NCI-H345 treated with DMSO at 0.1 percent for 48 hours (cell line): ENCODE measurements around the gene FLT3.
"Not testable (repeated sequence)": the region's sequence is repeated elsewhere in the genome, so short reads cannot be mapped to it uniquely, and the experiment has no call there.

Experiments
- DNase-seq: peaks from one replicate; lab custom pipeline; 2025; ENCODE audit not compliant: unreplicated experiment; lab: John Stamatoyannopoulos, UW

FLT3 gene

DNA sequence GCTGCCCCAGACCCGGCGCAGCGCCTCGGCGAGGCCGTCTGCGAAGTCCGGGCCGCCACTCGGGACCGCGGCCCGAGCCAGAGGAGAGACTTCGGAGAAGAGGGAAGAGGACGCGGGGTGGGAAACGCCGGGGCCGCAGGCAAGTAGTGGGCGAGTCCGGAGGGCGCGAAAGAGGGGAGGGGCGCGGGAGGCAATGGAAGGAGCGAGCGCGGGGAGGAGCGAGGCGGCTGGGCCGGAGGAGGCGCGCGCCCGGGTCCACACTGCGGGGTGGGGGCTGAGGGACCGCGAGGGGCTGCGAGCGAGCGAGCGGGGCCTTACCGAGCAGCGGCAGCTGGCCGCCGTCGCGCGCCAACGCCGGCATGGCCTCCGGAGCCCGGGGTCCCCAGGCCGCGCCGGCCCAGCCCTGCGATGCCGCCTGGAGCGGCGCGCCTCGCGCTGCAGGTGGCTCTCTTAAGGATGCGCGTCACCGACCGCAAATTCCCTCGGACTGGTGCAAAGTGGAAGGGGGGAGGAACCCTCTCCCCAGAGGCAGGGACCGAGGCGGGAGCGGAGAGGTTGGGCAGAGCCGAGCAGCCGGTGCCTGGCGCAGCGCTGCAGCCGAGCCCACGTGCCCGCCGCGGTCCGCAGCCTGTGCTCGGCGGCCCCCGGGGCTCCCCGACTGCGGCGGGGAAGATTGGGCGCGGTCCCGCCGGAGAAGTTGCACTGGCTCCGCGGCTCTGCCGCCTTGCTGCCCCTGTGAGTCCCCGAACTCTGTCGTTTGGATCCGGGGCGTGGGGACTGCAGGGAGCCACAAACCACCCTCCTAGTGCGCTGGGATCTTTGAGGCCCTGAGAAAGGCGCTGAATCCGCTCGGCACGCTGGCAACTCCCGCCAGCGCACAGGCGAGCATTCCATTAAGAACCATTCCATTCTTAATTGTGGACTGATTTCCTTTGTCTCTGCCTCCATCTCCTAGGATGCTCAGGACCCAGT, at the start of gene FLT3:
TSS of gene FLT3 (minus strand) at position 427 of the 972 bp plus-strand sequence. CDS start at position 361, 66 bp downstream.
- peak; percentile 1 for DNase-seq

DNA sequence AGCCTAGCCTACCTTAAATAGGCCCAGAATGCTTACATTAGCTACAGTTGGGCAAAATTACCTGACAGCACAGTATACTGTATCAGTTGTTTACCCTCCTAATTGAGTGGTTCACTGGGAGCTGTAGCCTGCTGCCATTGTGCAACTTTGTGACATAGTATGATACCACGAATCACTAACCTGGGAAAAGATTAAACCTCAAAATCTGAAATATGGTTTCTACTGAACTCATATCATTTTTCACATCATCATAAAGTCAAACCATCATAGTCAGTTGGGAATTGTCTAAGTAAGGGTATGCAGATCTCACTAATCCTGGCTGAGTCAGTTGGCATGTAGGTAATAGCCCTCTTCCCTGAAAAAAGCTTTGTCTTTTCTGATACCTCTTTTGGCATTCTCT, 47.1 kb upstream of the FLT3 start:
- DNase-seq = no peak

DNA sequence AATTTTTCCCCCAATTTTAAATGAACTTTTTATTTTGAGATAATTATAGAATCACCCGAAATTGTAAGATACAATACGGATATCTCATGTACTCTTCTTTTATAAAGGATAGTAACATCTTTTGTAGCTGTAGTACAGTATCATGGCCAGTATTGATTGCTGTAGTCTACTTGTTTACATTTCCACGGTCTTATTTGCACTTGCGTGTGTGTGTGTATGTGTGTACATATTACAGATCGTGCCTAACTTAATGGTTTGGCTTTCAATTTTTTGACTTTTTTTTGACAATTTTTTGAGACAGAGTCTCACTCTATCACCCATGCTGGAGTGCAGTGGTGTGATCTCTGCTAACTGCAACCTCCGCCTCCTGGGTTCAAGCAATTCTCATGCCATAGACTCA, 44.7 kb upstream of the FLT3 start:
- no peak for DNase-seq

GRCh38 chr13:28141542-28141941, 41.2 kb upstream of the FLT3 start:
- DNase-seq = not testable (repeated sequence)

- no peak for DNase-seq
These were observed 40.2 kb upstream of the FLT3 start for GRCh38 chr13:28140433-28141125.

GRCh38 chr13:28138756-28139470, 38.5 kb upstream of the FLT3 start:
- DNase-seq = no peak

DNA sequence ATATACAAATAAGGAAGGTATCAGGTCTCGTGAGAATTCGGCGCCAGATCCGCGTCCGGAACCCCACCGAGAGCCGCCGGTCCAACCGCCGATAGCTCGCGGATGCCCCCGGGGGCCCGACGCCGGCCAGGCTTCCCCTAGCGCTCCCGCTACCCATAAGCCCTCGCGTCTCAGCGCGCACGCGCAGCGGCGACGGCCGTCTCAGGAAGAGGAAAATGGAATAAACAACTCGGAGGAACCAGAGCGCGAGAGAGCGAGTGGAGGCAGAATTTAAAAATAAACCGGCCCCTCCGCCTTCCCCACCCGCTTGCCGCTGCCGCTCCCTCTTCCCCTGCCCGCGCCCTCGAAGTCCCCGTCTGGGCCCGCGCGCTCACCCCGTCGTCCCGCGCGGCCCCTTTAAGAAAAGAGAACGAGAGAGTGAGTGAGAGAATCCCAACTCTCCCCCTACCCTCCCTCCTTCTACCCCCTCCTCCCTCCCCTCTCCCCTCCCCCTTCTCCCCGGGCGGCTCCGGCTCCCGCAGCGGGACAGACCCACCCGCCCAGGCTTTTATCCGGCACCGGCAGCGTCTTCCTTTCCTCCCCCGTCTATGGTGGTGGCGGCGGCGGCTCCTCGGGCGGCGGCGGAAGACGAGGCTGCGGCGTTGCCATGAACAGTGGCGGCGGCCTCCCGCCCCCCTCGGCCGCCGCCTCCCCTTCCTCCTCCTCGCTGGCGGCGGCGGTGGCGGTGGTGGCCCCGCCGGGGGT, 37.8 kb upstream of the FLT3 start, which contains the start of gene PAN3:
TSS of gene PAN3 (plus strand) at position 534 of the 744 bp plus-strand sequence. CDS start at position 647, 113 bp downstream.
- peak; percentile 31 for DNase-seq

- DNase-seq = no peak
These were observed 37.2 kb upstream of the FLT3 start for GRCh38 chr13:28137596-28137995.

- DNase-seq = no peak
These were observed 36.5 kb upstream of the FLT3 start for GRCh38 chr13:28136916-28137315.

DNA sequence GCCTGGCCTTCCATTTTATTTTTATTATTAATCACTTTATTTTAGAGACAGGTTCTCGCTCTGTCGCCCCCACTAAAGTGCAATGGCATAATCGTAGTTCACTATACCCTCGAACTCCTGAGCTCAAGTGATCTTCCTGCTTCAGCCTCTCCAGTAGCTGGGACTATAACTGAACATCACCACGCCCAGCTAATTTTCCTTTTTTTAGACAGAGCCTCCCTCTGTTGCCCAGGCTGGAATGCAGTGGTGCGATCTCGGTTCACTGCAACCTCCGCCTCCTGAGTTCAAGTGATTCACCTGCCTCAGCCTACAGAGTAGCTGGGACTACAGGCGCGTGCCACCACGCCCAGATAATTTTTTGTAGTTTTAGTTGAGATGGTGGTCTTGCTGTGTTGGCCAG, 31.3 kb upstream of the FLT3 start:
- no peak for DNase-seq

DNA sequence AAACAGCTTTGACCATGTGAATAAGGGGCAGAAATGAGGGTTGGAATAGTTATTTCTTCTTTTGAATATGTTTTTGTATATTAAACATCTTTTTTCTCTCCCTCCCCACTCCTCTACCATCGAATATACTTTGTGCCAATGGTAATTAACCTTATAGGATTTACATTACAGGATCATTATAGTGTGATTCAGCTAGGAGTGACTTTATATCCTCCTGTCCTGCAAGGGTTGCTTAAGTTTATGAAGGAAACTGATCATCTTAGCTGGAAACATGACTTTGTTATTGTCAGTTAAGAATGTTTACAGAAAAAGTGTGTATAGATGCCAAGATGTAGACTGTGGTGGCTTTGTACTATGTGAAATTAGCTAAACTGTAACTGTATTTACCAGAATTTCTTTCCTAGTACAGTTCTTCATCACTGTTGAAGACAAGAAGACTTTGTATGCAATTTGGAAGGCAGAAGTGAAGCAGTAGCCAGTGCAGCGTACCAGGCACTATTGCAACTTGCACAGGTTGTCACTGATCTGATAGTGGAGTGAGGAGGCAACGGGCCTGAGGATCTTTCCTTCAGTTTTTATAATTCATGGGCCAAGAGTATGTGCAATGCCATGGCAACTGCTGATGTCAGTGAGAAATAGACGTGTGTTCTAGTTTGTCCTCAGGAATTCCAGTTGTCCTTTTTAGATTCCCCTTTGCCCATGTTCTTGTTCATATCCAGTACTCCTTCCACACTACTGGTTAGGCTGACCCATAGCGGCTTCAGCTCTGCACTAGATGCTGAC, 29.7 kb upstream of the FLT3 start:
- no peak for DNase-seq

- no peak for DNase-seq
These were observed 28.6 kb upstream of the FLT3 start for GRCh38 chr13:28128926-28129325.

DNA sequence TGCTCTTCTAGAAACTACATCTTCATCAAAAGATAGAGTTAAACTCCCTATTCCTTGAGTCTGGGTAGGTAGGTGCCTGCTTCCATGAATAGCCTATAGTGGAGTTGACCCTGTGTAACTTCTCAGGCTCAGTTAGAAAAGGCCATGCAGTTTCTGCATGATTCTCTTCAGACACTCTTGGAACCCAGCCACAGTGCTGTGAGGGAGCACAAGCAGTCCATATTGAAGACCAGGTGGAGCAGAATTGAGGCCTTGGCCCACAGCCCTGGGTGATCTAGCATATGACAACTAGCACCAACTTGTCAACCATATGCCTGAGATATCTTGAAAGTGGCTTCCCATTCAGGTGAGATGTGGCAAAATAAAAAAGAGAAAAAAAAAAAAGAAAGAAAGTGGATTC, 27.7 kb upstream of the FLT3 start:
- DNase-seq = no peak

DNA sequence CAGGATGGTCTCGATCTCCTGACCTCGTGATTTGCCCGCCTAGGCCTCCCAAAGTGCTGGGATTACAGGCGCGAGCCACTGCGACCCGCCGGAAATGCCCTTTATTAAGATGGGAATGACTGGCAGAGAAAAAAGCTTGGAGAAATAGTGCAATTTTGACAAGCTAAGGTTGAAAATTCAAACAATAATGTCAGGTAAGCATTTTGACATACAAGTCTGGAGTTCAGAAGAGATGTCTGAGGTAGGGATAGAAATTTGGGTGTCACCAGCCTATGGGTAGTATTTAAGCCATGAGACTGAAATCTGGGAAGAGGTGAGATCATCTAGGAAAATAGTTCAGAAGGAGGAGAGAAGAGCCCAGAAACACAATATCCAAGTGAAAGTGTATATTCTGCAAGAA, 20.8 kb upstream of the FLT3 start:
- DNase-seq = no peak

- no peak for DNase-seq
These were observed 19.9 kb upstream of the FLT3 start for GRCh38 chr13:28120317-28120716.

DNA sequence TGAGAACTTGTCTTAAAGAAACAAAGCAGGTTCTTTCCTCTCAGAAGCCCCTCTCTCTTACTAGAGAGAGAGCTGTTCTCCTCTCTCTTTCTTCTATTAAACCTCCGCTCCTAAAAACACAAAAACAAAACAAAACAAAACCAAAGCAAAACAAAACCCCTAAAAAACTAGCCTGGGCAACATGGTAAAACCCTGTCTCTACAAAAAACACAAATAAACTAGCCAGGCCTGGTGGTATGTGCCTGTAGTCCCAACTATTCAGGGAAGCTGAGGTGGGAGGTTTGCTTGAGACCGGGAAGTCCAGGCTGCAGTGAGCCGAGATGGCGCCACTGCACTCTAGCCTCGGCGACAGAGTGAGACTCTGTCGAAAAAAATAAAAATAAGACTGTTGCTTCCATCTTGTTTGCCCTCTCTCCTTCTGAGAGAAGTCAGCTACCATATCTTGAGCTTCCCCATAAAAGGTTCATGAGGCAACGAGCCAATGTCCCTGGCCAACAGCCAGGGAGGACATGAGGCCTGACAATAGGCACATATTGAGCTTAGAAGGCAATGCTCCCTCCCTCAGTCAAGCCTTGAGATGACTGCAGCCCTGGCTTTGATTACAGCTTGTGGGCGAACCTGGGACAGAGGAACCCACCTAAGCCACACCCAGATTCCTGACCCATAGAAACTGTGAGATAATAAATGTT, 17.5 kb upstream of the FLT3 start:
- DNase-seq = no peak

DNA sequence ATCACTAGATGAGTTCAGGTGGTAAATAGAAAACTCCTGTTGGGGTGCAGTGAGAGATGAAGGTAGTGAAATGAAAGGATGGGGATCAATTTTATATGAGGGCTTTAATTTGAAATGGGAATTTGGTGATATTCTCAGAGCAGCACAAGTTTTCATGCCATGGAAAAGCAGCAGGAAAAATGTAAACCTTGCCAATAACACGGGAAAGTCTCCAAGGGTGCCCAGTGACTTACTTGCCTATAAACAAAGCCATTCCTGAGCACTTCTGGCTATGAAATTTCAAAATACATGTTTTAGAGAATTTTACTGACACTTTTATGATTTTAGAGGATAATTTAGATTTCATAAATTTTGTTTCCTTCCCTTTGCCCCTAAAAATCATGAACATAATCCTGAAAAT, 16.4 kb upstream of the FLT3 start:
- no peak for DNase-seq

DNA sequence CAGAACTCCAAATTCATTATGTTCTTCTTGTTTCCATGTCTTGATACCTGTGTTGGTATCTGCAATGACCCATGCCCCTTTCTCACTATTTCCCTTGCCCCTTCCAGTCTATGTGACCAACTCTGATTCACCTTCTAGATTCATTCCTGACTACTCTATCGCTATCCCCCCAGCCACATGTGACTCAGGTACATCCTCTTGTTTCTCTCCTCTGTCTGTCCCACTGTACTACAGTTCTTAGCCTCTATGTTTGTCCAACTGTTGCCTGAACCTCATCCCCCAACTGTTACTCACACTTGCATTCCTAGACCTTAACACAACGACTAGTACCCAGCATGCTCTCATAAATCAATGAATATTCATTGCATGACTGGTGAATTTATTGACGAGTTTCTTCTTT, 10.0 kb upstream of the FLT3 start:
- no peak for DNase-seq

DNA sequence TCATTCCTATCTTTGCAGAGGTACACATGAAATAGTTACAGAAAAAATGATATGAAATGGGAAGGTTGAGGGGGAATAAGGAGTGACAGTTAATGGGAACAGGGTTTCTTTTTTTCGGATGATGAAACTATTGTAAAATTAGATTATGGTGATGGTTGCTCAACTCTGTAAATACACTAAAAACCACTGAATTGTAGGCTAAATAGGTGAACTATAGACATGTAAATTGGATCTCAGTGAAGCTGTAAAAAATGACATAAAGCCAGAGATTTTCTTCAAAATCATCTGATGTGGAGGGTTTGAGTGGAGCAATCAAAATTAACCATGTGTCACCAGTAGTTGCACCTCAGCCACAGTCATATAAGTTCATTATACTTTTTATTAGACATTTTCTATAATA, 6.6 kb upstream of the FLT3 start:
- no peak for DNase-seq
